ENCODE data around the gene RNF212B.
"Not testable (repeated sequence)": the region's sequence is repeated elsewhere in the genome, so short reads cannot be mapped to it uniquely, and the experiment has no call there.

Gene RNF212B, protein sequence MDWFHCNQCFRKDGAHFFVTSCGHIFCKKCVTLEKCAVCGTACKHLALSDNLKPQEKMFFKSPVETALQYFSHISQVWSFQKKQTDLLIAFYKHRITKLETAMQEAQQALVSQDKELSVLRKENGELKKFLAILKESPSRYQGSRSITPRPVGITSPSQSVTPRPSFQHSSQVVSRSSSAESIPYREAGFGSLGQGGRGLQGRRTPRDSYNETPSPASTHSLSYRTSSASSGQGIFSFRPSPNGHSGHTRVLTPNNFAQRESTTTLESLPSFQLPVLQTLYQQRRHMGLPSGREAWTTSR

DNA sequence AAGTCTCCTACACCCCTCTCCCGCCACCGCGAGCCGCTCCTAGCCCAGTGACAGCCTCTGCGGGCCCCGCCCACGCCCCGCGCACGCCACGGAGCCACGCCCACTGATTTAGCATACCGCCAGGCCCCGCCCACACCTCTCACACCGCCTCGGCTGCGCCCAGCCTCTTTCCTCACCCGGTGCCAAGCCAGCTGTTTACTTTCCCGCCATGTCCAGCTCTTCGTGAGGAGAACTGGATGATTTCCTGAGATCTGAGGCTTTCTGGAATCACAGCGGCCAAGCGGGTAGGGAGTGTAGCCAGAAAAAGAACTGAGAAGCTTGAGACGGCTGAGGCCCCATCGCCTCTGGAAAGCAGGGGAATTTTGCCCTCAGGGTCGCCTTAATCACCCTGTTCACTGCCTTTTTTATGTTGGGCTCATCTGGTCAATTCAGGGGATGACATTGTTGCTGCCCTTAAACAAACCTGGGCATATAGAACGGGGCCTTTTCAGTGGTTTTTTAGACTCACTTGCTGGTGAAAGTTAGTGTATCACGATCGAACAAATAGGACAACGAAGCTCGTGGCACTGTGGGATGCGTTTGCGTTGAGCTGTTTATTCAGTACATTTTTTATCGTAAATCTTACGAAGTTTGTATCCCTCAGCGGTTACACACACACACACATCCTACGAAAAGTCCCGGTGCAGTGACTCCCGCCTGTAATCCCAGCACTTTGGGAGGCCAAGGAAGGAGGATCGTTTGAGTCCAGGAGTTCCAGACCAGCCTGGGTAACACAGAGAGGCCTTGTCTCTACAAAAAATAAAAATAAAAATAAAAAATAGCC lies at the start of gene RNF212B:
RNF212B (plus strand) TSS at position 165 of the 823 bp plus-strand sequence. CDS start 2,410 bp downstream, outside the sequence.
- peak; percentile 78 for DNase-seq
- in situ Hi-C loops (cut with MboI; ENCODE audit: low pct_unique_long_range_greater_than_20kb, low sequenced_read_pairs): no loop called here

DNA sequence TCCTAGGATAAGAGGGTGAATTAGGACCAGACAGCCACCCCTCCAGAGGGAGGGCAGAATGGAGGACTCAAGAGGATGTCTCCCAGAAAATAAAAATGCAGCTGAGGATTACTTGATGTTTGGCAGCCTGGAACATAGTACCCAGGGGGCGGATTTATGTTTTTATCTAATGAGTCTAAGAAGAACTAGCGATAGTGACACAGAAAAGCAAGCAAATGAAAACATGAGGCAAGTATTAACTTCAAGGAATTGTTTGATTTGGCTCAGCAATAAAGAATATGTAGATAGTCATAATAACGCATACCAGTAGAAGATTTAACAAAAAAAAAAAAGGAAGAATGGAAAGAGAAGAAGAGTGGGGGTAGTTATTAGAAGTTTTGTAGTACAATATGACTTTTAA lies 44.3 kb upstream of the RNF212B start:
- DNase-seq: no peak

DNA sequence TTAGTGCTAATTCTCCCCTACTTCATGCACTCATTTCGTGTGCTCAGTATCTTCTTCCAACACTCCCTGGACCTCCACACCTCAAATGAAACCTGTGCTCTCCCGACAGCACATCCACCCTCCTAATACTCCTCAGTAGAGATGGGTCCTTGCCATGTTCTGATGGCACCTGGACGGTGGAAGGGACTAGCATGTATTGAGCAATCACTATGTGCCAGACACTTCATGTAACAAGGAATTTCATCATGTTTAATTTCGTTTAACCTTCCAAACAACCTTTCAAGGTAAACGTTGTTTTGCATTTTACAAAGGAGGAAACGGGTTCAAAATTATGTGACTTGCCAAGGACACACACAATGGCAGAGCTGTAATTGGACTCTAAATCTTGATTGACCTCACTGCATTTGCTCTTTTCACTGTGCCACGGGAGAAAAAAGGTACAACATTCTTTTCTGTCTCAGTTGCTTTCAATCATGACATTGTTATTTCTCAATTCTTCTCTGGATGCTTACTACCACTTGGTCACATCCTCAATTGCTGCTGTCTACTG lies 42.1 kb upstream of the RNF212B start:
- in situ Hi-C loops (cut with MboI; ENCODE audit: low pct_unique_long_range_greater_than_20kb, low sequenced_read_pairs): no loop called here
- DNase-seq: no peak

More for the DNA sequence above, 44.3 kb upstream of the RNF212B start:
- in situ Hi-C loops (cut with MboI; ENCODE audit: low pct_unique_long_range_greater_than_20kb, low sequenced_read_pairs): no loop called here

- in situ Hi-C loops (cut with MboI; ENCODE audit: low pct_unique_long_range_greater_than_20kb, low sequenced_read_pairs); DNase-seq: not testable (repeated sequence)
Measured at GRCh38 chr14:23196487-23196886, 41.2 kb upstream of the RNF212B start.

DNA sequence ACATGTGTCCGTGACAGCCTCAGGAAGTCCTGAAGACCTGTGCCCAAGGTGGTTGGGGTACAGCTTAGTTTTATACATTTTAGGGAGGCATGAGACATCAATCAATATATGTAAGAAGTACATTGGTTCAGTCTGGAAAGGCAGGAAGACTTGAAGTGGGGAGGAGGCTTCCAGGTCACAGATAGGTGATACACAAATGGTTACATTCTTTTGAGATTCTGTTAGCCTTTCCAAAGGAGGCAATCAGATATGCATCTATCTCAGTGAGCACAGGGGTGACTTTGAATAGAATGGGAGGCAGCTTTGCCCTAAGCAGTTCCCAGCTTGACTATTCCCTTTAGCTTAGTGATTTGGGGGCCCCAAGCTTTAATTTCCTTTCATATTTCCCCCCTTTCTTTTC lies 38.6 kb upstream of the RNF212B start:
- DNase-seq; in situ Hi-C loops (cut with MboI; ENCODE audit: low pct_unique_long_range_greater_than_20kb, low sequenced_read_pairs): not testable (repeated sequence)

GRCh38 chr14:23202001-23202400 lies 35.7 kb upstream of the RNF212B start:
- no peak for DNase-seq
- in situ Hi-C loops (cut with MboI; ENCODE audit: low pct_unique_long_range_greater_than_20kb, low sequenced_read_pairs): no loop called here

GRCh38 chr14:23206422-23207145 lies 31.2 kb upstream of the RNF212B start:
- in situ Hi-C loops (cut with MboI; ENCODE audit: low pct_unique_long_range_greater_than_20kb, low sequenced_read_pairs): no loop called here
- no peak for DNase-seq

DNA sequence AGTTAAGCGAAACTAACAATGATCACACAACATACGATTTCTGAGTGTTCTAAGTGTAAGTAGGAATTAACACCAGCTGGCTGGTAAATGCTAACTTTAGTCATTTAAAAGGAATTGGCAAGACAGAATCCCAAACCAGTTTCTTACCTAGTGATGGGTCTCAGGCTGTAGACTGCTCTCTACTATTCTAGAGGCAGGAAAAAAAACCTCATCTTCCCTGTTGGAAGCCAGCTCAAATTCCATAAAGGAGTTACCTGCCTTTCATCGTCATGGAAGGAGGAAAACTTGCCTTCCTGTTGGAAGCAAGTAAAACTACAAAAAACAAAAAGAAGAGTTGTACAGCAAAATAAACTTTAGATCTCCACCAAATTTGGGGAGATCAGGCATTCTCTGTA lies 30.6 kb upstream of the RNF212B start:
- no peak for DNase-seq
- in situ Hi-C loops (cut with MboI; ENCODE audit: low pct_unique_long_range_greater_than_20kb, low sequenced_read_pairs): no loop called here

- in situ Hi-C loops (cut with MboI; ENCODE audit: low pct_unique_long_range_greater_than_20kb, low sequenced_read_pairs): no loop called here
- DNase-seq: no peak
Measured at GRCh38 chr14:23208324-23208723, 29.4 kb upstream of the RNF212B start.

DNA sequence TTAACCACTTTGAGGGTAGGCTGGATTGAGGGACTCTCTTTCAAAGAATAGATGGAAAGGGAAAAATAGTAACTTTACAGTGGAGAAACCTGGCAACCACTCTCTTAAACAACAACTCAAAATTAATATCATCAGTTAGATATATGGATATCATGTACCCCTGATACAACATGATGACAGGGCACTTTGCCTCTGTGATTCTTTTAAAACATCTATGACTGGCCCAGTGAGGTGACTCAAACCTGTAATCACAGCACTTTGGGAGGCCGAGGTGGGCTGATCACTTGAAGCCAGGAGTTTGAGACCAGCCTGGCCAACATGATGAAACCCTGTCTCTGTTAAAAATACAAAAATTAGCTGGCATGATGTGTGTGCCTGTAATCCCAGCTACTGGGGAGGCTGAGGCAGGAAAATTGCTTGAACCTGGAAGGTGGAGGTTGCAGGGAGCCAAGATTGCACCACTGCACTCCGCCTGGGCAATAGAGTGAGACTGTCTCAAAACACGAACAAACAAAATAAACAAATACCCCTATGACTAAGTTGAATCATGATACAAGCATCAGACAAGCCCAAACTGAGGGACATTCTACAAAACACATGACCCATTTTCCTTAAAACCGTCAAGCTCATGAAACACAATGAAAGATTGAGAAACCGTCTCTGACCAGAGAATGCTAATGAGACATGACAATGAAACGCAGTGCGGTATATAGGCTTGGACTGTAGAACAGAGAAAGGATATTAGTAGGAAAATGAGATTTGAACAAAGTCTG lies 27.9 kb upstream of the RNF212B start:
- in situ Hi-C loops (cut with MboI; ENCODE audit: low pct_unique_long_range_greater_than_20kb, low sequenced_read_pairs): no loop called here
- no peak for DNase-seq

DNA sequence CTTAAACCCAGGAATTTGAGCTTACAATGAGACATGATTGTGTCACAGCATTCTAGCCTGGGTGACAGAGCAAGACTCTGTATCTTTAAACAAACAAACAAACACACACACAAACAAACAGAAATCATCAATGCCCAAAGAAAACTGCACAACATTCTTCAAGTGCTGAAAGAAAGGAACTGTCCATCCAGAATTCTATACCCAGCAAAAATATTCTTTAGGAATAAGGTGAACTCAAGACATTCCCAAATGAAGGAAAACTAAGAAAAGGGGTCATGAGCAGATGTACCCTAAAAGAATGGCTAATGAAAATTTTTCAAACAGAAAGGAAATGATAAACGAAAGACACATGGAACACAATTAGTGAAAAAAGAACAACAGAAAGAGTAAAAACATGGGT lies 22.3 kb upstream of the RNF212B start:
- in situ Hi-C loops (cut with MboI; ENCODE audit: low pct_unique_long_range_greater_than_20kb, low sequenced_read_pairs): no loop called here

GRCh38 chr14:23217032-23218020 lies 20.4 kb upstream of the RNF212B start:
- DNase-seq: no peak
- in situ Hi-C loops (cut with MboI; ENCODE audit: low pct_unique_long_range_greater_than_20kb, low sequenced_read_pairs): no loop called here

More for the DNA sequence above, 22.3 kb upstream of the RNF212B start:
- DNase-seq: no peak

- in situ Hi-C loops (cut with MboI; ENCODE audit: low pct_unique_long_range_greater_than_20kb, low sequenced_read_pairs): no loop called here
- no peak for DNase-seq
Measured at GRCh38 chr14:23219075-23219474, 18.7 kb upstream of the RNF212B start.

DNA sequence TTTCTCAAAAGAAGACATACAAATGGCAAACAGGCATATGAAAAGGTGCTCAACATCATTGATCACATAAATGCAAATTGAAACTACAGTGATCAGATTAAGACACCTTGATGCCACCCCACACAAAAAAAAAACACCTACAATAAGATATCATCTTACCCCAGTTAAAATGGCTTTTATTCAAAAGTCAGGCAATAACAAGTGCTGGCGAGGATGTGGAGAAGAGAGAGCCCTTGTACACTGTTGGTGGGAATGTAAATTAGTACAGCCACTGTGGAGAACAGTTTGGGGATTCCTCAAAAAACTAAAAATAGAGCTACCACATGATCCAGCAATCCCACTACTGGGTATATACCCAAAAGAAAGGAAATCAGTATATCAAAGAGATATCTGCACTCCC lies 12.8 kb upstream of the RNF212B start:
- DNase-seq; in situ Hi-C loops (cut with MboI; ENCODE audit: low pct_unique_long_range_greater_than_20kb, low sequenced_read_pairs): not testable (repeated sequence)

DNA sequence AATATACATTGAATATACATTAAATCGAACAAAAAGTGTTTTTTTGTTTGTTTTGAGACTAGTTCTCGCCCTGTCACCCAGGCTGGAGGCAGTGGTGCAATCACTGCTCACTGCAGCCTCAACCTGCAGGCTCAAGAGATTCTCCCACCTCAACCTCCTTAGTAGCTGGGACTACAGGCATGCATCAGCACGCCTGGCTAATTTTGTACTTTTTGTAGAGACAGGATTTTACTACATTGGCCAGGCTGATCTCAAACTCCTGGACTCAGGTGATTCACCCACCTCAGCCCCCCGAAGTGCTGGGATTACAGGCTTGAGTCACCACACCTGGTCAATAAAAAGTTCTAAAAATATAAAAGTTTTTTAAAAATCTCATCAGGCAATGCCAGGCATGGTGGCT lies 10.2 kb upstream of the RNF212B start:
- in situ Hi-C loops (cut with MboI; ENCODE audit: low pct_unique_long_range_greater_than_20kb, low sequenced_read_pairs): no loop called here
- no peak for DNase-seq

GRCh38 chr14:23228812-23229211 lies 8.9 kb upstream of the RNF212B start:
- DNase-seq: no peak

GRCh38 chr14:23232241-23232808 lies 5.4 kb upstream of the RNF212B start:
- DNase-seq; in situ Hi-C loops (cut with MboI; ENCODE audit: low pct_unique_long_range_greater_than_20kb, low sequenced_read_pairs): not testable (repeated sequence)

More at GRCh38 chr14:23228812-23229211, 8.9 kb upstream of the RNF212B start:
- in situ Hi-C loops (cut with MboI; ENCODE audit: low pct_unique_long_range_greater_than_20kb, low sequenced_read_pairs): no loop called here
